ENCODE results near the gene NUBP2.
A peak's percentile ranks its signal among the peaks of the same experiment; 100 is the strongest.
"Not testable (repeated sequence)": the region's sequence is repeated elsewhere in the genome, so short reads cannot be mapped to it uniquely, and the experiment has no call there.

NUBP2 gene

GRCh38 chr16:1786242-1787055, 3.7 kb downstream of the NUBP2 start:
- DNase-seq (ENCODE audit: low spot score): no peak

- DNase-seq (ENCODE audit: low spot score): no peak
Measured at GRCh38 chr16:1787056-1787321, 4.2 kb downstream of the NUBP2 start.

- DNase-seq (ENCODE audit: low spot score): no peak
Measured at GRCh38 chr16:1787322-1788094, 4.7 kb downstream of the NUBP2 start.

DNA sequence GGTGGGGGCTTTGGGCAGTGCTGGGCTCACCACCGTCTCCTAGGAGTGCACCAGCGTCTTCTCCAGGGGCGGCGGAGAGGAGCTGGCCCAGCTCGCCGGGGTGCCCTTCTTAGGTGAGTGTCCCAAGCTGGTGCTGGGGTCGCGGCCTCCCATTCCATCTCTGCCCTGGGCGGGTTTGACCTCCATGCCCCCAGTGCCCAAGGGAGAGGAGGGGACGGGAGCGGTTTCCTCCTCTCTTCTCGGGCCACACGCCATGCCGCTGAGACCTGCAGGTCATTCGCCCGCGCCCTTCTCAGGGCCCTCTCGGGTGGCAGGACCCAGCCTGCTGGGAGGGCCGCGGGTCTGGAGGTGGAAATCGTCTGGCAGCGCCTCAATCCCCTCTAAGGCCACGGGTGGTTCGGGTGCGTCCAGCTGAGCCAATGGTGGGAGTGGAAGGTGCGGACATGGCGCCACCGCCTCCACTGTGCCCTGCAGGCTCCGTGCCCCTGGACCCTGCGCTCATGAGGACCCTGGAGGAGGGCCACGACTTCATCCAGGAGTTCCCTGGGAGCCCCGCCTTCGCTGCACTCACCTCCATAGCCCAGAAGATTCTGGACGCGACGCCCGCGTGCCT, 5.4 kb downstream of the NUBP2 start:
- DNase-seq (ENCODE audit: low spot score): no peak

DNA sequence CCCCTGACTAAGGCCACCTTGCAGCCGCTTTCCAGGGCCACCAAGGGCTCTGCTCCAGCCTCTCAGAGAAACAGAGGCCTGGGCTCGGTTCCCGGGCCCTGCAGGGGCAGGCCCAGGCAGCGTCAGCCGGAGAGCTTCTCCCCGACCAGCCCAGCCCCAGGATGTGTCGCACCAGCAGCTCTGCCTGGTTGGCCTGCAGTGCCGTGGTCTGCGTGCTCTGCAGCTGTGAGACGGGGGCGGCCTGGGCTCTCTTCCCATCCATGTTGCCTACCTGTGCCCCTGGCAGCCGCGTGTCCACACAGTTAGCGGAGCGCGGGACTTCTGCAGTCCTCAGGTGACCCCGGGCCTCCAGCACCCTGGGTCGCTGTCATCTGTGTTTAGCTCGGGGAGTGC, 5.9 kb downstream of the NUBP2 start:
- DNase-seq (ENCODE audit: low spot score): no peak

DNA sequence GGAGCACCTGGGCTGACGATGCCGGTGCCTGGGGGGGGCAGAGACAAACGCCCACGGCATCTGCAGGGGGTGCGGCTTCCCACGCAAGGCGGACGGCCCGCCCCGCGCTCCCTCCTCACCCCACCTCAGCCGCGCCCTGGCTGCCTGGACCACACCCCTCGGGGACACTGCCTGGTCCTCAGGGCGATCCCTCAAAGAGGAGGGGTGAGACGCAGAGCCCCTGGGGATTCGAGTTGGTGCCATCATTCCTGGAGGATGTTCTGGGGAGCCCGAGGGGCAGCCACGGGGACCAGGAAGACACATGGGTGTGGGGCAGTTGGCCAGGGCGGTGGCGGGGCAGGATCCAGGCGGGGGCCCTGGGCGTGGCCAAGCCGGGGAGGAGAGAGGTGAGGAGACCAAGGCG, 6.9 kb downstream of the NUBP2 start:
- no peak for DNase-seq (ENCODE audit: low spot score)

GRCh38 chr16:1790261-1790610, 7.5 kb downstream of the NUBP2 start:
- DNase-seq (ENCODE audit: low spot score): no peak

DNA sequence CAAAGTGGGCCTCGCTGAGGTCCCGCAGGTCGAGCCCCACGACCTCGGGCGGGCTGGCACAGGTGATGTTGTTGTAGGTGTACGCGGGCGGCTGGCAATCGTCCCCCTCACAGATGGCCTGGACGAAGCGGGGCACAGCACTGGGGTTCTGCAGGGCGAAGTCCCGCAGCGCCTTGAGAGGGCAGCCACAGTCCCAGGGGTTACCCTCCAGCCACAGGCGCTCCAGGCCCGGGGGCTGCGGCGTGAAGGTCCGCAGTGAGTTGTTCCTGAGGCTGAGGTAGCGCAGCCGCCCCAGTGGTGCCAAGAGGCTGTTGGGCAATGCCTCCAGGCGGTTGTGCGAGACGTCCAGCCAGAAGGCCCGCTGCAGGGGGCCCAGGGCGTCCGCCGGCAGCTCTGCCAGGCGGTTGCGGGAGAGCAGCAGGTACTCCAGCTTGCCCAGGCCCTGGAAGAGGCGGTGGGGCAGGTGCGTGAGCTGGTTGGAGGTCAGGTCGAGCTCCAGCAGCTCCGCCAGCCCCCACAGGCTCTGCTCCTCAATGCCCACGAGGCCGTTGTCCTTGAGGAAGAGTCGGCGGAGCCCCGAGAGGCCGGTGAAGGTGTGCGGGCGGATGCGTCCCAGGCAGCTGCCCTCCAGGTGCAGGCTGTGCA, 8.0 kb downstream of the NUBP2 start:
- peak; percentile 58 for DNase-seq (ENCODE audit: low spot score)

DNA sequence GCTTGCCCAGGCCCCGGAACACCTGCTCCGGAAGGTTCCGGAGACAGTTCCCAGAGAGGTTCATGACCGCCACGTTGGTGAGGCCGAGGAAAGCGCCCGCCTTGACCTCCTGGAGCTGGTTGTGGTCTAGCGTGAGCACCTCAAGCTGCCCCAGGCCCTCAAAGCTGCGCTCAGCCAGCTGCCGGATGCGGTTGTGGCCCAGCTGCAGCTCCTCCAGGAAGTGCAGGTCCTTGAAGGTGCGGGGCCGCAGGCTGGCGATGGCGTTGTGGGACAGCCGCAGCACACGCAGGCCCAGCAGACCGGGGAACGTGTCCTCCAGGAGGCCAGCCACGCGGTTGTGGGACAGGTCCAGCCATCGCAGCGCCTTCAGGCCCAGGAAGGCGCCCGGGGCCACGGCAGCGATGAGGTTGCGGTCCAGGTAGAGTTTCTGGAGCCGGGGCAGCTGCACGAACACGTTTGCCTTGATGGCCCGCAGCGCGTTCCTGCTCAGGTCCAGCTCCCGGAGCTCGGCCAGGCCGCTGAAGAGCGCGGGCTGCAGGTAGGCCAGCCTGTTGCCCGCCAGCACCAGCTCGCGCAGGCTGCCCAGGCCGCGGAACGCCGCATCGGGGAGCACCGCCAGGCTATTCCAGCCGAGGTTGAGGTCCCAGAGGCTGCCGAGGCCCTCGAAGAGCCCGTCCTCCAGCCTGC, 8.6 kb downstream of the NUBP2 start:
- DNase-seq (ENCODE audit: low spot score): no peak

- DNase-seq (ENCODE audit: low spot score): no peak
Measured at GRCh38 chr16:1791943-1792812, 9.4 kb downstream of the NUBP2 start.

GRCh38 chr16:1792836-1793577, 10.2 kb downstream of the NUBP2 start:
- no peak for DNase-seq (ENCODE audit: low spot score)

GRCh38 chr16:1793578-1794220, 10.9 kb downstream of the NUBP2 start, which contains the start of gene IGFALS:
Gene IGFALS, minus strand, starts transcription at chr16:1793705. Its CDS starts 53 bp downstream, at chr16:1793652.
- no peak for DNase-seq (ENCODE audit: low spot score)

DNA sequence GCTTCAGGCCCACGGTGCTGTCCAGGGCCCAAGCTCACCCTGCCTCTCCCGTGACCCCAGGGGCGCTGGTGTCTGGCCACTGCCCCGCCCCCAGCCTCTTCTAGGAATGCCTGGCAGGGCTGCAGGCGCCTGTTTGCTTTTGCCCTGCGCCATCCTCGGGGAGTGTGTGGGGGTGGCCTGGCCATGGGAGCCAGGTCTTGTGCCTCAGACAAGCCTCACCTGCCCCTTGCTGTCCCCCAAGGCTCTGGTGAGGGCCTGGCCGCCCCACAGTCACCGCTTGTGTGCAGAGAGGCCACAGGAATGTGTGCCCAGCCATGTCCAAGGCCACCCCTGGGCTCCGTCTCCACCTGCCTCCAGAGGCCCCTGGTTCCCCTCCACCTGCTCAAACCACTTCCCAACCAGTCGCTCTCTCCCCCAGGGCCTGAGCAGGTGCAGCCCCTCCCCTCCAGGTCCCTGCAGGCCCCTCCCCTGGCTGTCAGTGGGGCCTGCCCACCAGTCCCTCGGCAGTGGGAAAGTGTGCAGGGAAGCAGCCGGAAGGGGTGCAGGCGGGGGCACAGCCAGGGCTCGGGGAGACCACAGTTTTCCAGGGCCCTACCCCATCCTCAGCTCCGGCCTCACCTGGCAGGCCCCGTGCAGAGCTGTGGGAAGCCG, 11.6 kb downstream of the NUBP2 start:
- DNase-seq (ENCODE audit: low spot score): no peak

DNA sequence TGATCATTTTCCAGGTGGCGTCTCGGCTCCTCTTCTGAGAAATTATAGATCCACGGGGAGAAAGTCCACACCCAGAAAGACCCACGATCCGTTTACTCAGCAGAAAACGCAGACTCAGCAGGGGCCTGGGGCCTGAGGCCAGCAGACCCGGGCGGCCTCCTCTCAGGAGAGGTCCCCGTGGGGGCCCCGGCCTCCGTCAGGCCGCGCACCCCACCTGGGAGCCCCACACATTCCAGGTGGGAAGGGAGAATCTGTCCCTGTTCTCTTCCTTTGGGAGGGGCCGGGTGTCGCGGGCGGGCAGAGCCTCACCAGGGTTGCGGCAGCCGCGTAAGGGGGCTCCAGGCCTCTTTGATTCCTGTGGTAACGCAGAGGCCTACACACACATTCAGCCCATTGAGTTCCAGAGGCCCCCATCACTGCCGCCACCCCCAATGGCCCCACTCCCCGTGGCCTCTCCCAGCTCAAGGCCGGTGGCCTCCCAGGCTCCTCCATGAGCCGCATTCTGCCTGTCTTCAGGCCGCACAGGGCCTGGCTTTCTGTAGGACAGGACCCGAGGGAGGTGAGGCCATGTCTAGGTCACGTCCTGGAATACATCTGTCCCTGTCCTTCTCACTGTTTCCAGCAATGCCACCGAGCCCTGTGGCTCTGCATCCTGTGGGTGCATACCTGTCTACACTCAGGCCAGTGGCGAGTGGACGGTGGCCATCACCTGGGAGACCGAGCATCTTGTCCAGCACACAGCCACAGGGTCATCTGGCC, 12.3 kb downstream of the NUBP2 start:
- DNase-seq (ENCODE audit: low spot score): no peak

- DNase-seq (ENCODE audit: low spot score): not testable (repeated sequence)
Measured at GRCh38 chr16:1799263-1799662, 16.5 kb downstream of the NUBP2 start.

DNA sequence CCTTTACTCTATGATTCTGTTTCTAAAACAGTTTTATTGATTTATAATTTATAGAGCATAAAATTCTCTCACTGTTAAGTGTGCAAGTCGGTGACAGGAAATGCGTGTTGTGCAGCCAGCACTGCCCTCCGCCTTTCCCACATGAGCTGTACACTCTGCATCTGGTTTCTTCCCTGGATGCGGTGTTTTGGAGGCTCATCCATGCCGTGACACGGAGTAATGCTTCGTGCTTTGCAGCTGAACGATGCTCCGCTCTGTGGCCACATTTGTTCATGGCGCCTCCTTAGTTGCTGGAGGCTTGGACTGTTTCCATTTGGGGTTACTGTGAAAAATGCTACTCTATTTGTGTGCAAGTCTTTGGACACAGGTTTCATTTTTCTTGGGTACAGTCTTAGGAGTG, 17.9 kb downstream of the NUBP2 start:
- DNase-seq (ENCODE audit: low spot score): no peak

DNA sequence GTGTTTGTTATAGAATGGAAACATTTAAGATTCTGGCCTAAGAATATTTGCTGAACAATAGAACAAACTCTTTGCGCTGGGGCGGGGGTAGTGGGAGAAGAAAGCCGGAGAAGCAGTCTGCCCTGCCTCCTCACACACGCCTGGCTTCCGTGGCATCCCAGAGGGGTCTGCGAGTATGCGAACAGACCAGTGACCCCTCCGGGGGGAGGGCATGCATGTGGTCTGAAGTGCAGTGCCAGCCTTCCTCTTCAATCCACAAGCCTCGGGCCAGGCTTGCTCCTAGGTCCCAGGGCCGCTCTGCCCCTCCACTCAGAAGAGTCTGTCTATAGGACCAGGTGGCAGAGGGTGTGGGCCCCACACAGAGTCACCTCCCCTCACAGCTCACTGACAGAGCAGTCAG, 24.9 kb downstream of the NUBP2 start:
- no peak for DNase-seq (ENCODE audit: low spot score)

DNA sequence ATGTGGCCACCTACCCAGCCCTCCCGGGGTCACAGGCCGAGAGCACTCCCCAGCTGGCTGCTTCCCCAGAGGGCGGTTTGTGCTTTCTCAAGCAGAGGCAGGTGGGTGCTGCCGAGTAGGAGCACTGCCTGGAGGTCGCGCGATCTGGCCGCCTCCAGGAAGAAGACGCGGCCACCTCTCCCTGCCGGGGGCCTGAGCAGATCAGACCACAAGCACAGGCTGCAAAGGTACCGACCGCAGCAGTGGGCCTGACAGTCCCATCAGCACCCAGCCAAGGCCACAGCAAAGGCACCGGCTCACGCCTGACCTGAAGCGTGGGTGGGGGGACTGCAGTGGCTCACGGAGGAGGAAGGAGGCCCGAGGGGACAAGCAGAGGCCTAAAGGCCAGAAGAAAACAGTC, 25.9 kb downstream of the NUBP2 start:
- no peak for DNase-seq (ENCODE audit: low spot score)
